ENCODE results near the gene SEC14L2.
"Not testable (repeated sequence)": the region's sequence is repeated elsewhere in the genome, so short reads cannot be mapped to it uniquely, and the experiment has no call there.

SEC14L2 gene

DNA sequence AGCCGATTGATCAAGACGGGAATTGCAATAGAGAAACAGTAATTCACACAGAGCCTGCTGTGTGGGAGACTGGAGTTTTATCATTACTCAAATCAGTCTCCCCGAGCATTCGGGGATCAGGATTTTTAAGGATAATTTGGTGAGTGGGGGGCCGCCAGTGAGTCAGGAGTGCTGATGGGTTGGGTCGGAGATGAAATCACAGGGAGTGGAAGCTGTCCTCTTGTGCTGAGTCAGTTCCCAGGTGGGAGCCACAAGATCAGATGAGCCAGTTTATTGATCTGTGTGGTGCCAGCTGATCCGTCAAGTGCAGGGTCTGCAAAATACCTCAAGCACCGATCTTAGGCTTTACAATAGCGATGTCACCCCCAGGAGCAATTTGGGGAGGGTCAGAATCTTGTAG, 44.3 kb downstream of the SEC14L2 start:
- Histone ChIP-seq H3K9me3 (ENCODE audit: control insufficient read depth, low read length) (no peaks in the 10 kb centered on the region), H3K27ac (no peak overlapping the region), H3K9ac (no peak overlapping the region), H3K4me3 (ENCODE audit: low read depth, low read length) (no peak overlapping the region), H3K27me3 (ENCODE audit: control insufficient read depth, insufficient read depth, low read length) (no peaks in the 10 kb centered on the region), H3K4me1 (no peaks in the 10 kb centered on the region), H3K36me3 (ENCODE audit: control insufficient read depth, insufficient read depth, low read length) (no peaks in the 10 kb centered on the region), H2AFZ (no peak overlapping the region), H3K79me2 (no peaks in the 10 kb centered on the region), H3K4me2 (ENCODE audit: low read length) (no peak overlapping the region)
- TF ChIP-seq, protein P1, sequence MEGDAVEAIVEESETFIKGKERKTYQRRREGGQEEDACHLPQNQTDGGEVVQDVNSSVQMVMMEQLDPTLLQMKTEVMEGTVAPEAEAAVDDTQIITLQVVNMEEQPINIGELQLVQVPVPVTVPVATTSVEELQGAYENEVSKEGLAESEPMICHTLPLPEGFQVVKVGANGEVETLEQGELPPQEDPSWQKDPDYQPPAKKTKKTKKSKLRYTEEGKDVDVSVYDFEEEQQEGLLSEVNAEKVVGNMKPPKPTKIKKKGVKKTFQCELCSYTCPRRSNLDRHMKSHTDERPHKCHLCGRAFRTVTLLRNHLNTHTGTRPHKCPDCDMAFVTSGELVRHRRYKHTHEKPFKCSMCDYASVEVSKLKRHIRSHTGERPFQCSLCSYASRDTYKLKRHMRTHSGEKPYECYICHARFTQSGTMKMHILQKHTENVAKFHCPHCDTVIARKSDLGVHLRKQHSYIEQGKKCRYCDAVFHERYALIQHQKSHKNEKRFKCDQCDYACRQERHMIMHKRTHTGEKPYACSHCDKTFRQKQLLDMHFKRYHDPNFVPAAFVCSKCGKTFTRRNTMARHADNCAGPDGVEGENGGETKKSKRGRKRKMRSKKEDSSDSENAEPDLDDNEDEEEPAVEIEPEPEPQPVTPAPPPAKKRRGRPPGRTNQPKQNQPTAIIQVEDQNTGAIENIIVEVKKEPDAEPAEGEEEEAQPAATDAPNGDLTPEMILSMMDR (IDR thresholded peaks at IDR 0.05) = no peak

GRCh38 chr22:30444632-30445437, 48.0 kb downstream of the SEC14L2 start:
- H3K36me3 ChIP-seq (ENCODE audit: control insufficient read depth, insufficient read depth, low read length) = no peaks in the 10 kb centered on the region
- no peak overlapping the region for H3K27ac ChIP-seq
- no peak overlapping the region for H3K9ac ChIP-seq
- H3K27me3 ChIP-seq (ENCODE audit: control insufficient read depth, insufficient read depth, low read length) = no peaks in the 10 kb centered on the region
- no peak overlapping the region for H3K4me2 ChIP-seq (ENCODE audit: low read length)
- H3K79me2 ChIP-seq = no peaks in the 10 kb centered on the region
- H3K4me3 ChIP-seq (ENCODE audit: low read depth, low read length) = no peak overlapping the region
- TF ChIP-seq, protein P1 (IDR thresholded peaks at IDR 0.05) = peak; percentile 74
- H3K4me1 ChIP-seq = no peaks in the 10 kb centered on the region
- peak overlapping the region; percentile 79 for H2AFZ ChIP-seq
- H3K9me3 ChIP-seq (ENCODE audit: control insufficient read depth, low read length) = no peaks in the 10 kb centered on the region

- Histone ChIP-seq H3K4me3 (ENCODE audit: low read depth, low read length) (no peak overlapping the region), H2AFZ (peak overlapping the region; percentile 79), H3K79me2 (no peaks in the 10 kb centered on the region), H3K27me3 (ENCODE audit: control insufficient read depth, insufficient read depth, low read length) (no peaks in the 10 kb centered on the region), H3K9me3 (ENCODE audit: control insufficient read depth, low read length) (no peaks in the 10 kb centered on the region), H3K4me2 (ENCODE audit: low read length) (no peak overlapping the region), H3K27ac (no peak overlapping the region), H3K9ac (no peak overlapping the region), H3K36me3 (ENCODE audit: control insufficient read depth, insufficient read depth, low read length) (no peaks in the 10 kb centered on the region), H3K4me1 (no peaks in the 10 kb centered on the region)
- TF ChIP-seq, protein P1 (IDR thresholded peaks at IDR 0.05) = no peak
Observed at GRCh38 chr22:30445438-30446145, 48.8 kb downstream of the SEC14L2 start.

DNA sequence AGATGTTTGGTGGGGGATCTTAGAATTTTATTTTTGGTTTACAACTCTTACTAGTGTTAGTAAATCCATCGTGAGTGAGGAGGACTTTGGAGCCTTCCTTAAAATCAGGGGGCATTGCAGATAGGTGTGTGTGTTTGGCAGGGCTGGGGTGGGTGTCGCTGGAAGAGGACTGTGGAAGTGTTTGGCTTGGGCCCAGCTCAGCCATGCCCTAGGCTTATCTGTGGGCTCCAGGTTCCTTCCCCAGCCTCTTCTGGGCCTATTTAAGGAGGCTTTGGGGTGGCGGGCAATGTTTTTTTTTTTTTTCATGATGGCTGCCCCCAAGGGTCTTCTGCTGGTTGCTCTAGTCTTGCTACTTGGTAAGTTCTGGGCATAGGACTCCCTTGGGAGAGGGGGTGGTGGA, 50.8 kb downstream of the SEC14L2 start:
- Histone ChIP-seq H2AFZ (no peak overlapping the region), H3K4me3 (ENCODE audit: low read depth, low read length) (no peak overlapping the region), H3K9me3 (ENCODE audit: control insufficient read depth, low read length) (no peaks in the 10 kb centered on the region), H3K4me1 (no peaks in the 10 kb centered on the region), H3K36me3 (ENCODE audit: control insufficient read depth, insufficient read depth, low read length) (no peaks in the 10 kb centered on the region), H3K27me3 (ENCODE audit: control insufficient read depth, insufficient read depth, low read length) (no peaks in the 10 kb centered on the region), H3K4me2 (ENCODE audit: low read length) (no peak overlapping the region), H3K79me2 (no peaks in the 10 kb centered on the region), H3K9ac (no peak overlapping the region), H3K27ac (no peak overlapping the region)
- TF ChIP-seq, protein P1 (IDR thresholded peaks at IDR 0.05) = no peak

- not testable (repeated sequence) for H3K27ac ChIP-seq; H3K9ac ChIP-seq; H3K79me2 ChIP-seq; H2AFZ ChIP-seq; H3K36me3 ChIP-seq (ENCODE audit: control insufficient read depth, insufficient read depth, low read length); H3K4me1 ChIP-seq; H3K9me3 ChIP-seq (ENCODE audit: control insufficient read depth, low read length); H3K4me3 ChIP-seq (ENCODE audit: low read depth, low read length); H3K27me3 ChIP-seq (ENCODE audit: control insufficient read depth, insufficient read depth, low read length)
- H3K4me2 ChIP-seq (ENCODE audit: low read length) = peak overlapping the region; percentile 31
Observed at GRCh38 chr22:30451488-30451887, 54.7 kb downstream of the SEC14L2 start.

All from parathyroid adenoma (tissue), 2 donors.